ENCODE measurements around the gene CCDC85C. TPM values are rescaled to one million over a fixed set of nuclear protein-coding genes. Genes with fewer than 3 reads are reported as not detected.

CCDC85C gene
- total and polyA plus RNA-seq, 10 of the 15 experiments (the other 5 are each of a cell fraction or from before 2014, with no cell fraction given) = 0.03 to 3.6 (median 1.1) TPM

- 0 out of 2 replicates have a peak, but pooled peaks have one; percentile 41 for TF ChIP-seq DPF2 (IDR thresholded peaks at IDR 0.05)
- TF ChIP-seq LARP7 (IDR thresholded peaks at IDR 0.05) = peak; percentile 62; the same call in 1 of the 2 replicates
- peak; percentile 80 for TF ChIP-seq SMARCA5 (IDR thresholded peaks at IDR 0.05)
- peak; percentile 96 to 99 (median 96) for TF ChIP-seq CTCF (IDR thresholded peaks at IDR 0.05 in 2 of 3, conservative IDR thresholded peaks at IDR 0.05 in 1 of 3; ENCODE audit: control insufficient read depth in 2 of 3, extremely low read depth in 1 of 3, insufficient read depth in 1 of 3, low read depth in 3 of 3, low read length in 3 of 3)
- peak; percentile 75; the same call in 1 of the 2 replicates for TF ChIP-seq GATAD2B (conservative IDR thresholded peaks at IDR 0.05; ENCODE audit: low read depth)
- TF ChIP-seq BHLHE40 (IDR thresholded peaks at IDR 0.05; ENCODE audit: borderline replicate concordance in 1 of 2, low read depth in 2 of 2, low read length in 1 of 2) = peak in 1 of 2 experiments; percentile 27; a peak in 1 of 4 replicates
- TF ChIP-seq NR2F1 (conservative IDR thresholded peaks at IDR 0.05) = 0 out of 2 replicates have a peak, but pooled peaks have one; percentile 20
- peak; percentile 53; the same call in 1 of the 2 replicates for TF ChIP-seq RB1 (IDR thresholded peaks at IDR 0.05; ENCODE audit: borderline replicate concordance)
- TF ChIP-seq POU2F2 (IDR thresholded peaks at IDR 0.05; ENCODE audit: borderline replicate concordance, low read depth, low read length) = 0 out of 3 replicates have a peak, but pooled peaks have one; percentile 37
- peak; percentile 97 for TF ChIP-seq SMC3 (IDR thresholded peaks at IDR 0.05; ENCODE audit: borderline replicate concordance, low read length)
Measured at GRCh38 chr14:99518441-99519346, 85.3 kb downstream of the CCDC85C start (continued).

Measured in GM12878 (cell line).